SKM-1 (cell line): ENCODE data around the gene SLC9A9.
"Not testable (repeated sequence)": the region's sequence is repeated elsewhere in the genome, so short reads cannot be mapped to it uniquely, and the experiment has no call there.

ENCODE experiments used
- DNase-seq: peaks from one replicate; lab custom pipeline; 2025; ENCODE audit not compliant: unreplicated experiment; lab: John Stamatoyannopoulos, UW

SLC9A9 gene

DNA sequence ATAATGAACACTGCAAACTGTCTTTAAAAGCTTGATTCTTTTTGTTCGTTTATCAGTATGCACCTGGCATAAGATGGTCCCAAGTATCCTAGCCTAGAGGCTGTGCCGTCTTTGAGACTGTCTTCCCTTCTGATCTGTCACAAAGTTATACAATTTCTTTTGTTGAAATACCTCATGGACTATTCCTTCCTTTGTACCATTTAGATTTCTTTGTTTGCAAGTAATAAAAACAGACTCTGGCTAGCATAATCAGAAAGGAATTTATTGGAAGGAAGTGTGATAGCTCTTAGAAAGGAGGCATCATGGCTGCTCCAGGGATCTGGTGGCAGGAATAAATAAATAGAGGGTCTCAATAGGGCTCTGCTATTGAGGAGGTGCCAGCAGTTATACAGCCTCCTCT, 280.4 kb downstream of the SLC9A9 start:
- no peak for DNase-seq

DNA sequence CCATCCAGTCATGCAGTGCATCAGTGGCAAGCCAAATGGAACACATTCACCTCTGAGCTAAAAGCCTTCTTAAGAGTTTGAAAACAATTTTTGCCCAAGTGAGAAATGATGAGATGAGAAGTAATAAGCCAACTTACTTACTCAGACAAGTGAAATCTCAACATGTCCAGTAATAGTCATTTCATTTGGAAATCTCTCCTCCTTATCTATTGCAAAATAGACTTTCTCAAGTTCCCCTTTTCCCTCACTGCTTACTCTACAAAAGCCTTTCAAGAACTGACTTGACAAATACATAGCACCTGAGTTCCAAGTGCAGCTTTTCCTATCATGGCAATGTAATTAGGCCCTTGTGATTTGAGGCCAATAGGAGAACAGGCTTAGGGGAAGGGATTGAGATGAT, 282.3 kb downstream of the SLC9A9 start:
- DNase-seq, result peak; percentile 68

DNA sequence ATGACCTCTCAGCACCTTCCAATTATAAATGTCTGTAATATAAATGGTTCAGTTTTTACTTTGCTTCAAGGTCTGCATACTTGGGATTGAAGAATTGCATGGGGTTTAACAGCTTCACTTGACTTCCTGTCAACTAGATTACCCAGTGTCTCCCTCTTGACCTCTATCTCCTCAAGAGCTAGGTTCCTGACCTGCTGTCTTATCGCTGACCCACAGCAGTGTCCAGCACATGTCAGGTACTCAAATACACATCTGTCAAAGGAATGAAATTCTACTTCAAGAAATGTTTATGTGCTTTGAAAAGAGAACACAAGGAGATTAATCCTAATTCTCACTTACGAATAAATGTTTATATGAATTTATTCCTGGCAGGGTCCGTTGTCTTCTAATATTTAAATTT, 284.5 kb downstream of the SLC9A9 start:
- DNase-seq, result no peak

DNA sequence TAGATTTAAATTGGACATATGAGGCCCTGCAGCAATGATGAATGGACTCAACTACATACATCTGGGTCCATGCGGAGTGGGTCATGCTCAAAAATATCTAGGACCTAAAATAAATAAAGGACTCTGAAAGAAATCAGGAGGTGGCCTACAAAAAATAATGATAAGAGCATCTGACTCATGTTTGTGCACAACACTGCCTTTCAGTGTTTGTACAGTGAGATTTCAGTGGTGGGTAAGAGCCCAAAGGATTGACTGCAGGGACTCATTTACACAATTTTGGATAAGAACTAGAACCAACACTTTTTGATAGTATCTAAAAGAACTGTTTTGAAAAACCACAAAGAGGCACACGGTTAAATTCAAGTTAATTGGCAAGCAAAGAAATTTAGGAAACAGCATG, 285.5 kb downstream of the SLC9A9 start:
- DNase-seq, result no peak

DNA sequence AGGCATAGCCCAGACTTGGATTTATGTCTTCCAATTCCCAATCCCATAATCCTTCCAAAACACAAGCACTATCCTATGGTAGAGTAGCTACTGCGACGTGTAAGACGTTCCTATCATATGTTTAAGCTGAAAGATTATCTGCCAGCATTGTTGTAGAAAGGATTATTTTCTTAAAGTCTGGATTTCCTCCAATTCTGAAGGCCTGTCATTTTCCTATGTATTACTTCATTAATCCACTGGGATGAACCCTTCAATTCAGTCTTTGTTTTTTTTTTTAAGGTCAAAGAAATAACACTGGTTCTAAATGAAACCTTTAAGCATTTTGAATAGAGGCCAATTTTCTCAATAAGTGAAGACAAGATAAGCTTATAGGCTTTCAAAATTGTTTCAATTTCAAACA, 289.0 kb downstream of the SLC9A9 start:
- DNase-seq, result no peak

DNA sequence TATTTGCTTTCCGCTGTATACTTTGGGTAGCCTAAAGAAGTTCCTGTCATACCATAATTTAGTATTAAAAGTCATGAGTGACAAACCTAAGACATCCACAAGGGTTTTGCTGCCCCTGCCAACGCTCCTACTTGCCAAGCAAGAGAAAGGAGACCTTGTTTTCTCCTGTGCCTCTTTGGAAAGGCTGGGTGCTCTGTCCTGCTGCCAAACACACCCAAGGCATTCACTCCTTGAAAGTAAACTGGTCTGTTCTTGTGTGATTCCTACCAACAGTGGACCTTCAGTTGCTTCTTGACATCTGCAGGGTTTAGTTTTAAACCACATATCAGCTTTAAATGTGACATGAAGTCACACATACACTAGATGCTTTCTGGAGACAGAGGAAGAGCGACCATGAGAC, 295.4 kb downstream of the SLC9A9 start:
- no peak for DNase-seq

DNA sequence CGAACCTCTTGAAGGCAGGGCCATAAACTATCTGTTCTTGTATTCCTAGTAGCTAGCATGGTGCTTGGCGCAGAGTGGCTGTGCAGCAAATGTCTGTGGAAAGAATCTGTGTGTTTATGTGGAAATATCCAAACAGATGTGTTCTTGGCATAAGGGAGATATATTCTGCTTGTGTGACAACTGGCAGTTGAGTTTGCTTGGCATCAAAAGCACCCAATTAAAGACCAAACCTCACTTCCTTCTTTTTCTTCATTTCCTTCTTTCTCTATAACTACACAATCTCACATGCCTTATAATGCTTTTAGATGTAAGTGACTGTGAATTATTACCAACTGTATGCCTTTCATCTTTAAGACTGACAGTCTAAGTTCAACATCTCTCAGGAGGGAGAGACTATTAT, 296.5 kb downstream of the SLC9A9 start:
- no peak for DNase-seq

DNA sequence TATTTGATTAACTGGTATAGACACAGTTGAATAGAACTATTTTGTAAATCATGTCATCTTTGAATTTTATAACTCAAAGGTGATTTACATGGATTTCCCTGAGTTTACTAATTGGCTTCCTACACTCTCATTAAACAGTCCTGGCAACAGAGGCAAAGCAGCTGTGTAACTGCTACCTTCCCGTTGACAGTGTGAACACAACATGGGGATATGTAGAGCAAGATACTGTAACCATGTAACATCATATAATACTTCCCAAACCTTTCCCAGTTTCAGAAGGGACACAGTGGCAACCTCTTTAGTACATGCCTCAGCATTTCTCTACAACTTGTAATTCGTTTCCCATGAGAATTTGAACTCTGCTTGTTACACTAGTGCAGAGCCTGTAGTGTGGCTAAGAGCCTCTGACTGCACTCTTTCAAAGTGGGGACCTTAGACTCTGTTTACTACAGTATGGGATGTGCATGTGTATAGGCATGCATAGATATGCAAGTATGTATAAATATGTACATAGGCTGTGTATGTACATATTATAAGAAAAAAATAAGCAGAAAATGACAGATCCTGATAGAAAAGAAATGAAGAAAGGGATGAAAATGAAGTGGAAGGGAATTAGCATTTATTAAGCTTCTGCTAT, 299.3 kb downstream of the SLC9A9 start:
- no peak for DNase-seq

DNA sequence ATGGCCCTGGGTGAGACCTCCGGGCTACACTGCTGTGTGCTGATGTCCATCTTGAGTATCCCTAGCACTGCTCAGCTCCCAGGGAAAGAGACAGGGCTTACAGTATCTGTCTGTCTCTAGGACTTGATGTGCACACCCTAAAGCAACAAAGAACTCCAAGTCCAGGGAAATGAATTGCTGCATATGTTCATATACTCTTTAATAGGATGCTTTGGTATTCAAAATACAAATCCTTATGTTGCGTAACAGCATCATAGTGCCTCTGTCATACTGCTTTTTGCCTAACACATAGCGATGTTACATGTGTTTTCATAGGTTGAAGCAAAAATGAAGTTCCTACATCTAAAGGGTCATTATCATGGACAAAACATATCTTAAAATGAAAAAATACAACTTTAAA, 299.9 kb downstream of the SLC9A9 start:
- DNase-seq, result no peak

DNA sequence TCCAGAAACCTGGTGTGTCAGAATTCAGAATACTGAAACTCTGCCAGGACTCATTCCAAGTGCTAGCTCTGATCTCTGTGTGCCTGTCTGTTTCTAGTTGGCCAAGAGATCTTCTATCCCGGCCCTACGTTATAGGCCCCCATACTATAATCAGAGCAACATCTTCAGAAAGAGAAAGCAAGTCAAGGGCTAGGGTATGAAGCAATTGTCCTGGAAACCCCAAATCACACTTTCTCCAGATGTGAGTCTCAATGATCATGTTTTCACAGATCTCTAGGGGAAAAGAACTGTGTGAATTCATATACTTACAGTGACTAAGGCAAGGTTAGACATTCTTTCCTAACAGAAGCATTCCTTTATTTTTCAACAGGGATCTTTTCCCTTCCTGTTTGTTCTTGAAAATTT, 309.7 kb downstream of the SLC9A9 start:
- DNase-seq, result no peak

DNA sequence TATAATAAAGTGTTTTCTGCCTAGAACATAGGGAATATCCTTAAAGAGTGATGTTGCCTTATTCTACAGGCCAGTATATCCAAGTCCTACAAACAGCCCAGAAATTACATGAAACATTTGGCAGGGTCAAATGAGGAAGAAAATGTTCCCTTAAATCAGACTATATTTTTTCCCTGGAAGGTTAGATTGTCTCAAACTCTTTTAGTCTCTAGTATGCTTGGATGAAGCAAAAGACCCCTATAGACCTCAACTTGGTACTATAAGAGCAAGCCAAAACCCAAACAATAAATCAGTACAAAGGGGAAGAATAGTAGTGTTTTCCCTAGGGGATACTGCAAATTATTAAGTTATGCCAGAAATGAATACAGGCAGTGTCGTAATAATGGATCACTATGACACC, 310.2 kb downstream of the SLC9A9 start:
- DNase-seq, result no peak

DNA sequence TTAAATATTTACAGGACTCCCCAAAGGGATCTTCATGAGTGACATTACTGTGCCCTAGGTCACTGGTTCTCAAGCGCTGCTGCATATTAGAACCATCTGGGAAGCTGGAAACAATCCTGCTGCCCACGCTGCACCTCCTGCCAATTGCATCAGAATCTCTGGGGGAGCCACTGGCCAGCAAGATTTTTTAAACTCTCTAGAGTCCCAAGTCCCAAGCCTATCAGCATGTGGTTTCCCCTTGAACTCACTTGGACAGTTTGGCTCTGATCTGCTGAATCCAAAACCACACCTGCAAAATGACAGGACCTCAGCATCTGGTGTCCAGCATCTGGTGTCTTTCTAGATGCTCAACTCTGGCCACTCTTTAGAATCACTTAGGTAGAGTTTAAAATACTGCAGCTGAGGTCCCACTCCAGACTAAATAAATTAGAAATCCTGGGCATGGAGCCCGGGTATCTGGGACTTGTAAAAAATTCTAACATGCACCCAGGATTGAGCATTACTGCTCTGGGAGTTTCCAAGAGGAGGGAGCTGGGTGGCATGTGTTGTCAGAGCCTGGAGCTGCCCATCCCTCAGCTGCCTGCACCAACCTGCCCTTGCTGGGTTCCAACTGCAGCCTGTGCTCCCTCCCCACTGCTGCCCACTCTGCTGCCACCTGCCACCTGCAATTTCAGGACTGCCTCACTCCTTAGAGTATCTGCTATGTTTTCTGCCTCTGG, 311.3 kb downstream of the SLC9A9 start:
- no peak for DNase-seq

DNA sequence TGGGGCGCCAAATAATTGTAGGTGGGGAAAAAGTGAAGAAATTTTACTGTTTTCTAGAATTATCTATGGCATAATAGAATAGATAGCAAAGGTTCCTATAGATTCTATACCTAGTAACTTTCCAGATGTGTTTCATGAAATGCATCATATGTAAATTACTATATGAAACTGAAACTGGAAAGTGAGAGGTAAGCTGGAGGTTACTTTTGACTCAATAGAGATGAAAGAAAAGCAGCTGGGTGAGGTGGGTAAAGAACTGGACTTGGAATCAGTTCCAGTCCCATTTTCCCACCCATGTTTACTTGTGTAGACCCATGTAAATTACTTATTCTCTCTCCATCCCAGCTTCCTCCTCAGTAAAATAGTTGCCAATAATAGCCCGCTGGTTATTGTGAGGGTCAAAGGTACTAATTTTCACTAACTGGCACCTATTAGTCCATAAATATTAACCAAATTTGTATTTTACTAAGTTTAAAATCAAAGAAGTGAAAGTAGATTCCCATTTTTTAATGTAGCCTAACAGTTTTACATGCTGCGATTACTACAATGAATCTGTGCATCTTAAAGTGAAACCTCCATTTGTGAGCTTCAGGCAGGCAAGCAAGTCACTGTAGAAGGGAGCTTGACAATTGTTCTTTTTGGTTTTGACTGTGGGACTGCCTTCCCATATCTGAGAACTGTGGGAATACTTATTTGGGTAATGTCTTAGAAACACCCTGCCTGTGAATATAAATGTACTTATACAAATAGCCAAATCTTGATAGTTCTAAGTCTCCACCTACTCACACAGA, 312.1 kb downstream of the SLC9A9 start:
- no peak for DNase-seq

DNA sequence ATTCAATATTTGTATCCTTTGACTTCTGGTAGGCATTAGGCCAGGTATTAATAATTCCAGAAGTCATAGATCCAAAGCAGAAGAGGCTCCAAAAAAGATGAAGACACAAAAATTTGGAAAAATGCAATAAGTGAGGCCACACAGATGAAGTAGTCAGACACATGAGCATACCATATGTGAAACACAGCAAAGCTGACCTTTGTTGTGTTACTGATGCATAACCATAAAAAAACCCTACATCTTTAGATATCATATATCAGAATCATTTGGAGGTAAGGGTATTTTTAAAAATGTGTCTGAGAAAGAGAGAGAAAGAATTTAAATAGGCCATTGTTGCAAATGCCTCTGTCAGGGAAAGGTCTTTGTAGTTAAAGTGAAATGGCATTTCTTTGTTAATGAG, 314.9 kb downstream of the SLC9A9 start:
- DNase-seq, result no peak

DNA sequence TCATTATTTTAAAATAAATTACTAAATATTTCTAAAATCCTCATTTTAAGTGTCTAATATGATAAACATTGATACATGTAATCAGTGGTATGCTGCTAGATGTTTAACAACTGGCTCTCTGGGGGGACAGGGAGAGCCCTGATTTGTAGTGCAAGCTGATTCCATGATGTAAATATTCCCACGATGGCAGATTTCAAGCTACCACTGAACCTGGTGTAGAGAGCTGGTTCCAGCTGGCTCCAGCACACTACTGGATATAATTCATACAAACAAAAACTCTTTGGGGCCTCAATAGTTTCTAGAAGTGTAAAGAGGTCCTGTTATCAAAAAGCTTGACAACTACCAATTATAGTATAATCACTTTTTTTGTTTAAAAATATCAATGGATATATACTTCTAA, 316.2 kb downstream of the SLC9A9 start:
- no peak for DNase-seq

DNA sequence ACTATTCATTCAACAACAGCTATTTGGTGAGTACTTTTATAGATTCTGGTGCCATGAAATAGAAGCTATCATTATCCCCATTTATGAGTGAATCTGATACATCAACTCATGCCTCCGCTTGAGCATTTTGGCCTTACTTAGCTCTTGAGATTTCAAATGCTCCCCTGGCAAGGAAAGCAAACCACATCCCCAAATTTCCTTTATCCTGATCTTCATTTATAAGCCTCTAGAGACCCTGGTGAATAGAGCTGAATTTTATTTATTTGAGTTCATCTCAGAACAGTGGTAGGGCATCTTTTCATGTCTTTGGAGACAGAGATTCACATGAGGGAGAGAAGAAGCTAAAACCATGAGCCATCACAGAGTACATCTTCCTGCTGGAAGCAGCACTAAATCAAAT, 317.2 kb downstream of the SLC9A9 start:
- no peak for DNase-seq

DNA sequence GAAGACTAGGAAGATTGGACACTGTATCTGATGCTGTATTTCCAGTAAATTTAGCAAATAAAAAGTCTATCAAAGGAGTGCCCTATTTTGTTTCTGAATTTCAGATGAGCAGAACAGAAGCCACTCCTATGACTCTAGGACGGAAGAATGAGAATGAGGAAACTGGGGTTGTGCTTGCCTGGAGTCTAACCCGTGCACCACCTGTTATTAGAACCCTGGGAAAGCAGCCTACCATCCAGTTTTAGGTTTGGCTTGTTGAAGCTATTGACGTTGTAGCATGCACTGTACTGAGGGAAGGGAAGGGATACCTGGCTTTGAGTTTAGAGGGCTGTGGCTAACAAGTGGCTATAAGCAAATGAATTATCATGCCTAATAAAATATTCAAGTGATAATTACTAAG, 318.5 kb downstream of the SLC9A9 start:
- DNase-seq, result no peak

DNA sequence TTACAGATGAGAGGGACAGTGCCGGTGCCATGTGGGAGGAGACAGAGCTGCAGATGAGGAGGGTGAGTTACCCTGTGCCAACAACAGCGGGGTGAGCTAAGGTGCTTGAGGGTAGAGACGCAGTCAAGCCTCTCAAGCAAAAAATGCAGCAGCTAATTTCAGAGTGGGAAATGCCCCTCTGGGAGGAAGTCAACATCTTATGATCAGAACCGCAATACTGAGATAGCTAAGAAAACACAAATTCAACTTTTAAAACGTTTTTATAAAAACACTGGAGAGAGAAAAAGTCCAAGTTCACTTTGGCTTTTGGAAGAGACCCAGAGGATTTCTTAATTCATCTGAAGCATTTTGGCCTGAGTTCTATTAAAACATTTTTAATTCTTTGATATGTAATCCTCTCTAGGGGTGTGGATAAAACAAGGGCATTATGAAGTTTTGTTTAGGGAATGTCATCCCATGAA, 319.2 kb downstream of the SLC9A9 start:
- no peak for DNase-seq

DNA sequence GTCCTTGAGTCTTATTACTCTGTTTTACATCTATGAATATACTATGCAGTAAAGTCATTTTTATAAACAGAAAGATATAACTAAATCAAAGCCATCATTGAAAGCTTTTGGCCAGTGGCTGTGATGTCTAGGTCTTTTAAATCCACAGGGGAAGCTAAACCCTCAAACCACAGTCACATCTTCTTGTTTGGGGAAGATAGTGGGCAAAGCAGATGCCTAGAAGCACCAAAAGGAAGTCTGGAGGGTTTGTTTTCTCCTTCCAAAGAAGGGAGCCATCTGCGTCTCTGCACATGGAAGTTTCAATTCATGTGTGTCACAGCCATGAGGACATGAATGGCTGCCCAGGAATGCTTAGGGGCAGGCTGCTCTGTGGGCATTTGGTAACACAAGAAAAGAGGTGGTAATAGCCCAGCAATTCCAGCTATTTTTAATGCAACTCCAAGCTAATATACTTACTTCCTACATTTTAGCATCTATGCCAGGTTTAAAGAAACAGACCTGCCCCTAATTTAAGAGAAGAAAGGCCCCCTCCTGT, 322.2 kb downstream of the SLC9A9 start:
- no peak for DNase-seq

DNA sequence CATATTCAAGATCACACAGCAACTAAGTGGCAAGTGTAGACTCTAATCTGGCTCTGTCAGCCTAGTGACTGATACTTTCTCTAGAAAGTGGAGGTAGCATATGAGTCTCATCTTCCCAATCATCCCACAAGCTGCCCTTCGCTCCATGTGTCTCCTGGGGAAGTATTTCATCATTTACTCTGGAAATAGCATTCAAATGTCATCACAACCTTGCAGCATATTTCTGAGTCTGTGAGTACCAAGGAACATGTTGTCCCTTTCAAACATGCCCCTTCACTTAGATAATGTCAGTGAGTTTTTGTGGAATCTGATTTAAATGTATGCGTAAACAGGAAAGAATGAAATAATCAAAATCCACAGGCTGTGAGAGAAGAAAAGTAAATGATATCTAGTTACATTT, 322.9 kb downstream of the SLC9A9 start:
- DNase-seq, result no peak

DNA sequence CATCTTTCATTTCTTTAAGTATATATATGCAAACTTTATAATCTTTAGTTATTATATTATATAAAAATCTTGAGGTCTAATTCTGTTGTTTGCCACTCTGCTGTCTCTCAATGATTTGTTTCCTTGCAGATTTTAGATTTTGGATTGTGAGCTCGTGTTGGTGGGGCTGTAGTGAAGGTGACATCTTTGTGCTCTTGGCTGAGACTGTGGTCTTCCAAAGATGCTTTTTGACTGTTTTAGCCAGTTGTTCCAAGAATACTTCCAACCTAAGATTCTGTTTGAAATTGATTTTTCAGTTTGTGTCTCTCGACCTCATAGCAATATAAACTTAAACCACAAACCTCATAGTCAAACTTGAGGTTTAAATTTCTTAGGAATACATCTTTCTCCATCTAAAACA, 326.5 kb downstream of the SLC9A9 start:
- DNase-seq, result no peak

DNA sequence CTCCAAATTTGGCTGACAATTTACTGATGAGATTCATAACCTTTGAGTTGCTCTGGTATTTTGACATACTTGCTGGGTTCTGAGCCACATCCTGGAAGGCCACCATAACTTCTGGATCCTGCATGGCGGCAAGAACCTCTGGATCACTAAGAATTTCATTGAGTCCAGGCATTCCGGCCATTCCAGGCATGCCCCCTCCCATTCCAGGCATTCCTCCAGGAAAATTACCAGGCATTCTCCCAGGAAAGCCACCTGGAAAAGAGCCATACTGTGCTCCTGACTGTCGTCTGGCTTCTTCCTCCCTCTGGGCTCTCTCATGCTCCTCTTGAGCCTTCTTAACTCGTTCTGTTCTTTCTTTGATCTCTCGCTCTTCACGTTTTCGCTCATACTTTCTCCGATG, 331.1 kb downstream of the SLC9A9 start:
- DNase-seq, result not testable (repeated sequence)
